Retina (tissue), 1 donor: ENCODE measurements around the gene FAM110D.

Source experiments
- DNase-seq: peaks from one replicate; pipeline ENCODE4 v3.0.0-alpha.2; 2016

The FAM110D gene

DNA sequence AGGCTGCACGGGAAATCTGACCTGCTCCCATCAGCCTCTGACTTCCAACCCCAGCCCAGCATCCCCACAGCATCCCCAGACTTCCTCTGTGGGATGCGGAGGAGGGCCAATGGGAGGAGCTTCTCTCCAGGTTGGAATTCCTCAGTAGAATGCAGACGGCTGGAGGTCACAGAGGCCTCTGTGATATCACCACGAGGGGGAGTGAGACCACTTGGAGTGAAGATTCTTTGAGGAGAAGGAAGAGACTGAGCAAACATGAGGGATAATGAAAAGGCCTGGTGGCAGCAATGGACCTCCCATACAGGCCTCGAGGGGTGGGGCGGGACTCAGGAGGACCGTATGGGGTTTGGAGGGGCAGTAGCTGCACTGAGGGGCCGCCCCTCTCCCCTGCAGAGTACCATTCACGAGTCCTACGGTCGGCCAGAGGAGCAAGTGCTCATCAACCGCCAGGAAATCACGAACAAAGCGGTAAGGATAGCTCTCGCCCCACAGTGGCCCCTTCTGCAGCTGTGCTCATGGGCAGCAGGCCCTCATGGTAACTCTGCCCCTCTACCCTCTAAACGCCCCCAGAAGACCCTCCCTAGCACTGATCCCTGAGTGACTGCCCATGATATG is 31.6 kb downstream of the FAM110D start, which contains the start of gene CATSPER4:
Gene CATSPER4, plus strand, starts transcription at position 230 of the 615 bp plus-strand sequence. Its CDS starts 26 bp downstream, at position 256.
- peak; percentile 53 for DNase-seq

- no peak for DNase-seq
Observed at GRCh38 chr1:26191739-26192138, 32.9 kb downstream of the FAM110D start.

- DNase-seq = no peak
Observed at GRCh38 chr1:26195805-26196204, 36.9 kb downstream of the FAM110D start.

- DNase-seq = no peak
Observed at GRCh38 chr1:26197301-26197700, 38.4 kb downstream of the FAM110D start.

GRCh38 chr1:26197813-26198212 is 38.9 kb downstream of the FAM110D start:
- no peak for DNase-seq

GRCh38 chr1:26200413-26200812 is 41.5 kb downstream of the FAM110D start:
- DNase-seq = no peak

- no peak for DNase-seq
Observed at GRCh38 chr1:26203642-26204318, 44.9 kb downstream of the FAM110D start.

DNA sequence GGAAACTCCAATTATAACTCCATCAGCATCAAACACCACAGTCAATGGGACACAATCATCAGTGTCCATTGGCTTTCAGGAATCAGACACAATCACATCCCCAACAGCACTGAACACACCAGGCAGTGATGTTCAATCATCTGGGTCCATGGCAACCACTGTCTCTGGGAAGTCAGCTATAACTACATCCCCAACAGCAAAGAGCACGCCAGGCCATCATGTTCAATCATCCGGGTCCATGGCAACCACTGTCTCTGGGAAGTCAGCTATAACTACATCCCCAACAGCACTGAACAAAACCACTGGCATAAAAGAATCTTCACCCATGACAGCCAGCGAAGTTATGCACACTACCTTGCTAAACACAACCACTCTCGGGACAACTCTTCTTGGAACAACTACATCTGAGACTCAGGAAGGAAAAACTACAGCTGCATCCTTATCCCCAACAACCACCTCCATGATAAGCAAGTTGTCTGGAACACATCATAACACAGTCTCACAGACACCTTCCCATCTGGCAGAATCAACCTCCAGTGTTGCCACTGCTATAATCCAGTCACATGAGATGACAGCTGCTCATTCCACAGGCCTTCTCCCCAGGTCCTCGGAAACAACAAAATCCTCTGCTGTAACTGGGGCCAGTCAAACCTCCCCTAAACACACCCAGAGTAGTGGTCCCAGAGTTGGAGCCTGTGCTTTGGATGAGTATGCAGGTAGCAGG is 51.4 kb downstream of the FAM110D start:
- DNase-seq = no peak

DNA sequence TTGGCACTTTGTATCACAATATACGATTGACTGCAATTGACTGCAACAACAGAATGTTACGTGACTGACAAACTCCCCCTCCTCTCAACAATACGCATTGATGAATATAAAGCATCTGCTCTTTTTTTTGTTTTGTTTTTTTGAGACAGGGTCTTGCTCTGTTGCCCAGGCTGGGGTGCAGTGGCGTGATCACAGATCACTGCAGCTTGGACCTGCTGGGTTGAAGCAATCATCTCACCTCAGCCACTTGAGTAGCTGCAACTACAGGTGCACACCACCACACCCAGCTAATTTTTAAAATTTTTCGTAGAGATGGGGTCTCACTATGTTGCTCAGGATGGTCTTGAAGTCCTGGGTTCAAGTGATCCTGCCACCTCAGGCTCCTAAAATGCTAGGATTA is 53.8 kb downstream of the FAM110D start:
- DNase-seq = no peak

GRCh38 chr1:26213335-26213905 is 54.5 kb downstream of the FAM110D start:
- no peak for DNase-seq
